ENCODE data around the gene NAMPT.

DNA sequence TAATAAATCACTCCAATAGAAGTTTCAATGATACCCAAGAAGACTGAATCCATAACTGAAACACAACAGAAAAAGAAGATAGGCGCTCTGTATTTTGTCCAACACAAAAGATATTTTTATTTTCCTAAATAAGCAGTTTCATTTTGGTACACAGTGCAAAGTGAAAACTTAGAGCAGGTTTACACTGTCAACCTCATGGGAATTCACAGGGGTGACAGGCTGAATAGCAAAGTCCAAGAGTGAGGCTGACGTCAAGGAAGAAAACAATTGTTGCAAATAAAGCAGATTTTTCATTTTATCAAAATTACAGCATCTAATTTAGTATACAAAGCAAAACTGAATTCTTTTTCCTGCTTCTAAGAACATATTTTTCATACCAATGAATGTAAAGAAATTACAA, 28.6 kb downstream of the NAMPT start:
- TF ChIP-seq TP53 (CRISPR knock-in tag; IDR thresholded peaks at IDR 0.05) (no peak), ZC3H11A (IDR thresholded peaks at IDR 0.05) (no peak), POLR2A (IDR thresholded peaks at IDR 0.05; ENCODE audit: low read length) (no peak), FOSL2 (IDR thresholded peaks at IDR 0.05) (no peak), FOSL2 (CRISPR knock-in tag; IDR thresholded peaks at IDR 0.05) (no peak), MAFK (IDR thresholded peaks at IDR 0.05; ENCODE audit: partially characterized antibody) (no peak)
- TF ChIP-seq, protein P1, sequence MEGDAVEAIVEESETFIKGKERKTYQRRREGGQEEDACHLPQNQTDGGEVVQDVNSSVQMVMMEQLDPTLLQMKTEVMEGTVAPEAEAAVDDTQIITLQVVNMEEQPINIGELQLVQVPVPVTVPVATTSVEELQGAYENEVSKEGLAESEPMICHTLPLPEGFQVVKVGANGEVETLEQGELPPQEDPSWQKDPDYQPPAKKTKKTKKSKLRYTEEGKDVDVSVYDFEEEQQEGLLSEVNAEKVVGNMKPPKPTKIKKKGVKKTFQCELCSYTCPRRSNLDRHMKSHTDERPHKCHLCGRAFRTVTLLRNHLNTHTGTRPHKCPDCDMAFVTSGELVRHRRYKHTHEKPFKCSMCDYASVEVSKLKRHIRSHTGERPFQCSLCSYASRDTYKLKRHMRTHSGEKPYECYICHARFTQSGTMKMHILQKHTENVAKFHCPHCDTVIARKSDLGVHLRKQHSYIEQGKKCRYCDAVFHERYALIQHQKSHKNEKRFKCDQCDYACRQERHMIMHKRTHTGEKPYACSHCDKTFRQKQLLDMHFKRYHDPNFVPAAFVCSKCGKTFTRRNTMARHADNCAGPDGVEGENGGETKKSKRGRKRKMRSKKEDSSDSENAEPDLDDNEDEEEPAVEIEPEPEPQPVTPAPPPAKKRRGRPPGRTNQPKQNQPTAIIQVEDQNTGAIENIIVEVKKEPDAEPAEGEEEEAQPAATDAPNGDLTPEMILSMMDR (IDR thresholded peaks at IDR 0.05): no peak
- TF ChIP-seq, protein P2, sequence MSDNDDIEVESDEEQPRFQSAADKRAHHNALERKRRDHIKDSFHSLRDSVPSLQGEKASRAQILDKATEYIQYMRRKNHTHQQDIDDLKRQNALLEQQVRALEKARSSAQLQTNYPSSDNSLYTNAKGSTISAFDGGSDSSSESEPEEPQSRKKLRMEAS (IDR thresholded peaks at IDR 0.05): no peak
- TF ChIP-seq, protein P3, sequence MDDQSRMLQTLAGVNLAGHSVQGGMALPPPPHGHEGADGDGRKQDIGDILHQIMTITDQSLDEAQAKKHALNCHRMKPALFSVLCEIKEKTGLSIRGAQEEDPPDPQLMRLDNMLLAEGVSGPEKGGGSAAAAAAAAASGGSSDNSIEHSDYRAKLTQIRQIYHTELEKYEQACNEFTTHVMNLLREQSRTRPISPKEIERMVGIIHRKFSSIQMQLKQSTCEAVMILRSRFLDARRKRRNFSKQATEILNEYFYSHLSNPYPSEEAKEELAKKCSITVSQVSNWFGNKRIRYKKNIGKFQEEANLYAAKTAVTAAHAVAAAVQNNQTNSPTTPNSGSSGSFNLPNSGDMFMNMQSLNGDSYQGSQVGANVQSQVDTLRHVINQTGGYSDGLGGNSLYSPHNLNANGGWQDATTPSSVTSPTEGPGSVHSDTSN (IDR thresholded peaks at IDR 0.05): no peak

All from A549 (cell line).